ENCODE results near the gene ELF5.

DNA sequence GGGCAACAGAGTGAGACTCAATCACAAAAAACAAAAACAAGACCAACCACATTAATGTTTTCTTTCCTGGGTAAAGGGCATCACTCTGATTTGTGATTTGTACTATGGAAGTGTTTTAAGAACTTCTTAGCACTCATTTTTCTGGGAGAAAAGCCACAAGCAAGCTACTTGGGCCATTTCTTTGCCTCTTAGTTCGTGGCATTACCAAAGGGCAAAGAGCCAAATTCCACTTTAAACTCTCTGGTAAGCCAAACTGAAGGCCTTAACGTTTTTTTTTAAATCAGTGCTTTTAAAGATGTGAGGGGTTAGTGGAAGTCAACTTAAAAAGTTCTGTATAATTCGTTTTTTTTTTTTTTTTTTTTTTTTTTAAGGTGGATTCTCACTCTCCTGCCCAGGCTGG lies 37.9 kb downstream of the ELF5 start:
- TF ChIP-seq, protein P1, sequence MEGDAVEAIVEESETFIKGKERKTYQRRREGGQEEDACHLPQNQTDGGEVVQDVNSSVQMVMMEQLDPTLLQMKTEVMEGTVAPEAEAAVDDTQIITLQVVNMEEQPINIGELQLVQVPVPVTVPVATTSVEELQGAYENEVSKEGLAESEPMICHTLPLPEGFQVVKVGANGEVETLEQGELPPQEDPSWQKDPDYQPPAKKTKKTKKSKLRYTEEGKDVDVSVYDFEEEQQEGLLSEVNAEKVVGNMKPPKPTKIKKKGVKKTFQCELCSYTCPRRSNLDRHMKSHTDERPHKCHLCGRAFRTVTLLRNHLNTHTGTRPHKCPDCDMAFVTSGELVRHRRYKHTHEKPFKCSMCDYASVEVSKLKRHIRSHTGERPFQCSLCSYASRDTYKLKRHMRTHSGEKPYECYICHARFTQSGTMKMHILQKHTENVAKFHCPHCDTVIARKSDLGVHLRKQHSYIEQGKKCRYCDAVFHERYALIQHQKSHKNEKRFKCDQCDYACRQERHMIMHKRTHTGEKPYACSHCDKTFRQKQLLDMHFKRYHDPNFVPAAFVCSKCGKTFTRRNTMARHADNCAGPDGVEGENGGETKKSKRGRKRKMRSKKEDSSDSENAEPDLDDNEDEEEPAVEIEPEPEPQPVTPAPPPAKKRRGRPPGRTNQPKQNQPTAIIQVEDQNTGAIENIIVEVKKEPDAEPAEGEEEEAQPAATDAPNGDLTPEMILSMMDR (IDR thresholded peaks at IDR 0.05), result no peak
- TF ChIP-seq POLR2AphosphoS5 (IDR thresholded peaks at IDR 0.05) (no peak), POLR2A (IDR thresholded peaks at IDR 0.05) (no peak)

Data from transverse colon (tissue), 4 donors.